Brain microvascular endothelial cell (primary cell): ENCODE data around the gene RNF43.

Experiments used
- DNase-seq: peaks from one replicate; pipeline ENCODE4 v3.0.0-alpha.2; 2020
- H3K27ac ChIP-seq: fragments of 250-450 bp; sonication (Bioruptor Pico); 2 replicates; pipeline ENCODE4 v1.5.1; 2020; ENCODE audit warnings: mild to moderate bottlenecking, moderate library complexity
- H3K27me3 ChIP-seq: fragments of 250-450 bp; sonication (Bioruptor Pico); replicated peaks from 2 replicates; pipeline ENCODE4 v1.5.1; 2020; ENCODE audit warnings: mild to moderate bottlenecking
- H3K36me3 ChIP-seq: fragments of 250-450 bp; sonication (Bioruptor Pico); replicated peaks from 2 replicates; pipeline ENCODE4 v1.5.1; 2020; ENCODE audit warnings: mild to moderate bottlenecking
- H3K4me3 ChIP-seq: 2 replicates; pipeline ENCODE4 v1.5.1; 2011; ENCODE audit warnings: low read depth, mild to moderate bottlenecking, control low read depth, low read length, moderate library complexity
- CTCF ChIP-seq: IDR thresholded peaks from 2 replicates; pipeline ENCODE4 v1.5.1; 2011; ENCODE audit warnings: low read depth, mild to moderate bottlenecking, moderate library complexity, low read length, control low read depth, inconsistent platforms; ENCODE audit errors: missing control alignments
- in situ Hi-C: cut with HindIII; loops from 2 replicates; pipeline ENCODE4 v1.10.0; 2017; ENCODE audit warnings: low sequenced_read_pairs, low pct_ligation_motif_present

RNF43 gene

GRCh38 chr17:58403311-58403710 lies 14.0 kb downstream of the RNF43 start:
- DNase-seq: no peak
- no peaks in the 10 kb centered on the region for H3K27me3 ChIP-seq
- no peaks in the 10 kb centered on the region for H3K36me3 ChIP-seq
- in situ Hi-C loops: no loop called here
- no peak overlapping the region for H3K27ac ChIP-seq
- H3K4me3 ChIP-seq: no peak overlapping the region
- no peak for TF ChIP-seq CTCF

GRCh38 chr17:58402679-58403078 lies 14.7 kb downstream of the RNF43 start:
- TF ChIP-seq CTCF: no peak
- no peaks in the 10 kb centered on the region for H3K36me3 ChIP-seq
- no peak overlapping the region for H3K4me3 ChIP-seq
- peak; percentile 46 for DNase-seq
- H3K27me3 ChIP-seq: no peaks in the 10 kb centered on the region
- no peak overlapping the region for H3K27ac ChIP-seq
- in situ Hi-C loops: no loop called here

DNA sequence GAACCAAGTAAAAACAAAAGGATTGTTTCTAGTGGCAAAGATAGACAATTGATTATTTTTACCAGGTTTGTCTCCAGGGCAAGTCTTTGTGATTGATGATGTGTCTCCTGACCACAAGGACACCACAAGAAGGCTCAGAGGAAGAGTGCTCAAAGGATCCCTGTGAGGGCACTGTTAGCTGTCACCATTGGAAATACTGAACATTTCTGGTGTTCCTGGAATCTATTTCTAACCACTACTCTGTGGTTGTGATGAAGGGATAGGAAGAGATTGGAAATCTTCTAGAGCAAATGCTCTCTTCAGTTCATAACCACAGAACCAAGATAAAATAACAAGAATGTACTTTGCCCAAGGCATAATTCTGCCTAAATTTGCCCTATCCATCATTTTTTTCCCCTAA lies 15.3 kb downstream of the RNF43 start:
- Histone ChIP-seq H3K4me3 (no peak overlapping the region), H3K27me3 (no peaks in the 10 kb centered on the region), H3K36me3 (no peaks in the 10 kb centered on the region), H3K27ac (no peak overlapping the region)
- in situ Hi-C loops: no loop called here
- TF ChIP-seq CTCF: no peak
- DNase-seq: peak; percentile 59

GRCh38 chr17:58401287-58401686 lies 16.0 kb downstream of the RNF43 start:
- no peak overlapping the region for H3K4me3 ChIP-seq
- H3K27me3 ChIP-seq: no peaks in the 10 kb centered on the region
- in situ Hi-C loops: no loop called here
- TF ChIP-seq CTCF: no peak
- no peaks in the 10 kb centered on the region for H3K36me3 ChIP-seq
- no peak for DNase-seq
- no peak overlapping the region for H3K27ac ChIP-seq

- in situ Hi-C loops: no loop called here
- Histone ChIP-seq H3K27me3 (no peaks in the 10 kb centered on the region), H3K27ac (no peak overlapping the region), H3K36me3 (no peaks in the 10 kb centered on the region), H3K4me3 (no peak overlapping the region)
- no peak for TF ChIP-seq CTCF
- no peak for DNase-seq
These were observed 16.5 kb downstream of the RNF43 start for GRCh38 chr17:58400826-58401225.

DNA sequence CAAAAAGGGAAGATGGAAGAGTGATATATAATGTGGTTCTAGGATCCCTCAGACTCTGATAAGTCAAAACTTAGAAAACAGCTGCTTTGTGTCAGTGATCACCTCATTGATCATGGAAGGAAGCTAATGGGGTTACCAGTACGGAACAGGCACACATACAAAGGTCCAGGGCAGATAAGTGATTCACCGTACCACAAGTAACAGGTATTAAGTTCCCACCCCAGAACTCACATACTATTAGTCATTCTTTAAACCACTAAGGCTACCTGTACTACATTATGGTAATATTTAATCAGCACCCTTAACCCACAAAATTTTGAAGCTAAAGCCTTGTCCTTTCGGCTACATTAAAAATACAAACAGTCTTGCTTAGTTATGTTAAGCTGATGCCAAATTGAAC lies 17.4 kb downstream of the RNF43 start:
- no peak overlapping the region for H3K27ac ChIP-seq
- H3K4me3 ChIP-seq: no peak overlapping the region
- no peaks in the 10 kb centered on the region for H3K36me3 ChIP-seq
- in situ Hi-C loops: no loop called here
- DNase-seq: no peak
- H3K27me3 ChIP-seq: no peaks in the 10 kb centered on the region
- TF ChIP-seq CTCF: no peak
